PFSK-1 (cell line): ENCODE results near the gene COG3.

Experiments
- FOXP2 ChIP-seq: optimal IDR thresholded peaks from 2 replicates; pipeline ENCODE3; 2011; ENCODE audit warnings: borderline replicate concordance, control low read depth, inconsistent platforms; ENCODE audit not compliant: insufficient read depth; ENCODE audit errors: extremely low read length, extremely low read depth
- POLR2AphosphoS5 ChIP-seq: IDR thresholded peaks from 2 replicates; pipeline ENCODE4 v1.6.1; 2012; ENCODE audit warnings: low read depth, mild to moderate bottlenecking, control low read depth, low read length, moderate library complexity
- REST ChIP-seq, 2 experiments: IDR thresholded peaks; 2 replicates each; pipeline versions ENCODE4 v1.6.1 to v1.8.0; 2011 to 2012; ENCODE audit warnings: low read depth in 2 of 2, low read length in 2 of 2, control low read depth in 1 of 2, inconsistent platforms in 1 of 2, mild to moderate bottlenecking in 1 of 2, moderate library complexity in 1 of 2; ENCODE audit not compliant: insufficient read depth in 1 of 2
- SIN3A ChIP-seq: IDR thresholded peaks from 2 replicates; pipeline ENCODE4 v1.6.1; 2012; ENCODE audit warnings: mild to moderate bottlenecking, low read length, moderate library complexity, borderline replicate concordance; ENCODE audit not compliant: insufficient read depth
- TAF1 ChIP-seq: IDR thresholded peaks from 2 replicates; pipeline ENCODE4 v1.6.1; 2012; ENCODE audit warnings: low read length, control low read depth, borderline replicate concordance; ENCODE audit not compliant: insufficient read depth

Gene COG3

GRCh38 chr13:45422731-45423292 is 41.9 kb upstream of the COG3 start:
- TF ChIP-seq SIN3A (no peak), REST (IDR thresholded peaks at IDR 0.05; ENCODE audit: insufficient read depth in 1 of 2, low read depth in 2 of 2, low read length in 2 of 2) (no peak), TAF1 (no peak), FOXP2 (no peak), POLR2AphosphoS5 (no peak)

- TF ChIP-seq TAF1 (no peak), FOXP2 (no peak), SIN3A (no peak), POLR2AphosphoS5 (no peak), REST (IDR thresholded peaks at IDR 0.05; ENCODE audit: insufficient read depth in 1 of 2, low read depth in 2 of 2, low read length in 2 of 2) (no peak)
Measured at GRCh38 chr13:45432737-45433380, 31.9 kb upstream of the COG3 start.

GRCh38 chr13:45433381-45433790 is 31.4 kb upstream of the COG3 start:
- TF ChIP-seq SIN3A (no peak), POLR2AphosphoS5 (no peak), FOXP2 (no peak), TAF1 (no peak), REST (IDR thresholded peaks at IDR 0.05; ENCODE audit: insufficient read depth in 1 of 2, low read depth in 2 of 2, low read length in 2 of 2) (no peak)

- TF ChIP-seq SIN3A (no peak), FOXP2 (no peak), TAF1 (no peak), POLR2AphosphoS5 (no peak), REST (IDR thresholded peaks at IDR 0.05; ENCODE audit: insufficient read depth in 1 of 2, low read depth in 2 of 2, low read length in 2 of 2) (no peak)
Measured at GRCh38 chr13:45434556-45435371, 30.0 kb upstream of the COG3 start.
